Measurements from ENCODE around the gene NOC2L. TPM values are rescaled to one million over a fixed set of nuclear protein-coding genes. Genes with fewer than 3 reads are reported as not detected.

The NOC2L gene
- total RNA-seq, 4 donors from 2014 or later: 31.9 to 39.8 (median 34.6) TPM

GRCh38 chr1:938711-939489 lies 20.2 kb downstream of the NOC2L start:
- no peaks in the 10 kb centered on the region for H3K9me3 ChIP-seq
- 65 to 76% methylated on average over 16 of the region's 30 CpGs for WGBS, 2 donors
- peak overlapping the region in 1 of 3 donors; percentile 87 for H3K27ac ChIP-seq
- intact Hi-C loops (cut with DNase I): no loop called here
- no peaks in the 10 kb centered on the region for H3K36me3 ChIP-seq
- TF ChIP-seq CTCF (IDR thresholded peaks at IDR 0.05) (no peak), POLR2A (IDR thresholded peaks at IDR 0.05) (no peak)
- no peak overlapping the region for H3K4me3 ChIP-seq (replicated peaks in 1 of 3)
- DNase-seq: no peak
- H3K4me1 ChIP-seq: peaks cover 18 to 64% of the 10 kb centered on the region in 2 donors
- peaks cover 12% of the 10 kb centered on the region for H3K27me3 ChIP-seq

- intact Hi-C loops (cut with DNase I): no loop called here
- H3K27ac ChIP-seq: no peak overlapping the region
- 70 to 71% methylated on average over 13 to 15 of the region's 15 CpGs for WGBS, 2 donors
- peaks cover 22 to 63% of the 10 kb centered on the region in 2 donors for H3K4me1 ChIP-seq
- peak in 1 of 2 donors; percentile 41 for DNase-seq
- no peaks in the 10 kb centered on the region for H3K36me3 ChIP-seq
- H3K27me3 ChIP-seq: peaks cover 12% of the 10 kb centered on the region
- H3K4me3 ChIP-seq (replicated peaks in 1 of 3): no peak overlapping the region
- no peaks in the 10 kb centered on the region for H3K9me3 ChIP-seq
- TF ChIP-seq CTCF (IDR thresholded peaks at IDR 0.05): peak in 3 of 6 experiments; percentile 20 to 51 (median 31)
- no peak for TF ChIP-seq POLR2A (IDR thresholded peaks at IDR 0.05)
These were observed 20.9 kb downstream of the NOC2L start for GRCh38 chr1:938088-938683.

- Histone ChIP-seq H3K27me3 (peaks cover 12% of the 10 kb centered on the region), H3K27ac (no peak overlapping the region), H3K4me1 (peaks cover 22 to 63% of the 10 kb centered on the region in 2 donors), H3K9me3 (no peaks in the 10 kb centered on the region), H3K4me3 (replicated peaks in 1 of 3) (no peak overlapping the region), H3K36me3 (no peaks in the 10 kb centered on the region)
- 84 to 92% methylated on average over 12 of the region's 16 CpGs for WGBS, 2 donors
- intact Hi-C loops (cut with DNase I): no loop called here
- DNase-seq: no peak
- TF ChIP-seq POLR2A (IDR thresholded peaks at IDR 0.05) (no peak), CTCF (IDR thresholded peaks at IDR 0.05) (no peak)
These were observed 21.5 kb downstream of the NOC2L start for GRCh38 chr1:937521-937920.

- Histone ChIP-seq H3K27me3 (peaks cover 6% of the 10 kb centered on the region), H3K4me1 (peaks cover 22 to 59% of the 10 kb centered on the region in 2 donors), H3K4me3 (replicated peaks in 1 of 3) (no peak overlapping the region), H3K9me3 (no peaks in the 10 kb centered on the region), H3K36me3 (no peaks in the 10 kb centered on the region), H3K27ac (no peak overlapping the region)
- TF ChIP-seq CTCF (IDR thresholded peaks at IDR 0.05): no peak
- TF ChIP-seq POLR2A (IDR thresholded peaks at IDR 0.05): no peak
- DNase-seq: no peak
- WGBS, 2 donors: 82 to 94% methylated on average over 21 of the region's 45 CpGs
- intact Hi-C loops (cut with DNase I): no loop called here
These were observed 22.4 kb downstream of the NOC2L start for GRCh38 chr1:936348-937264.

Data from thyroid gland (tissue), 4 donors.